ENCODE measurements around the gene CDKN1A. TPM values are rescaled to one million over a fixed set of nuclear protein-coding genes. Genes with fewer than 3 reads are reported as not detected.
A peak's percentile ranks its signal among the peaks of the same experiment; 100 is the strongest.

Gene CDKN1A
- total and polyA plus RNA-seq, 2 donors, result 13.1 to 81.2 TPM

DNA sequence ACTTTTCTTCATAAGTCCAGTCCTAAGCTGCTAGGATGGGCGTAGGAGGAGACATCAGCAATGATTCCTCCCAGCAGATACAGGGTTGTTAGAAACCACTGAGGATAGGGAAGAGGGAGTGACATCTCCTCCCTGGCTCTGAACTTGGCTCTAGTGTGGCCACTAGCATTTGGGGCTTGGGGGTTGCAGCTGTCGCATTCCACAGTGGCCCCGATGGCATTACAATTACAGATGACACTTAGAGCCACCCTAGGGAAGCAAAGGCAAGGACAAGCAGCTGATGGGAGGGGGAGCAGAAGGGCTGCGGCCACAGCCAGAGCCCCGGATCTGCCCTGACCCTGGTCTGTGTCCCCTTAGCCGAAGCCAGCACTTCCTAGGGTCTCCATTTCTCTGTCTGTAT lies 9.5 kb upstream of the CDKN1A start:
- Histone ChIP-seq H3K27me3 (ENCODE audit: control insufficient read depth in 2 of 2, insufficient read depth in 1 of 2, low read length in 1 of 2) (peaks cover 0 to 5% of the 10 kb centered on the region in 2 donors), H3K4me1 (ENCODE audit: control insufficient read depth in 2 of 2, insufficient read depth in 2 of 2, low read length in 2 of 2) (peaks cover 0 to 13% of the 10 kb centered on the region in 2 donors), H3K27ac (ENCODE audit: low read depth in 1 of 2, low read length in 1 of 2) (no peak overlapping the region), H3K4me3 (ENCODE audit: low read length in 2 of 2) (no peak overlapping the region), H3K9me3 (ENCODE audit: control insufficient read depth in 2 of 2, insufficient read depth in 1 of 2, low read length in 1 of 2) (no peaks in the 10 kb centered on the region), H3K36me3 (ENCODE audit: control insufficient read depth in 2 of 2, insufficient read depth in 2 of 2, low read length in 1 of 2) (no peaks in the 10 kb centered on the region)
- WGBS, result 97% methylated on average over 6 of the region's 6 CpGs
- no peak for DNase-seq (ENCODE audit: low read depth in 6 of 9, low spot score in 9 of 9)

DNA sequence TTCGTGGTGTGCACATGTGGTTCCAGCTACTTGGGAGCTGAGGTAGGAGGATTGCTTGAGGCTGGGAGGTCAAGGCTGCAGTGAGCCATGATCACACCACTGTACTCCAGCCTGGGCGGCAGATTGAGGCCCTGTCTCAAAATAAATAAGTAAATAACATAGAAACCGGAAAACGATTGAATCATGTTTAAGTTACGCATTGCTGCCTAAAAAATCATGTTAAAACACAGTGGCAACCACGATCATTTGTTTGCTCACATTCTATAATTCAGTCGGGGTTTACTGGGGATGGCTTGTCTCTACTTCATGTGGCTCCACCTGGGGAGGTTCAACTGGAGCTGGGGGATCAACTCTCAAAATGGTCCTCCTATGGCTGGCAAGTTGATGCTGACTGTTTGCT lies 8.2 kb upstream of the CDKN1A start:
- Histone ChIP-seq H3K4me3 (ENCODE audit: low read length in 2 of 2) (no peak overlapping the region), H3K4me1 (ENCODE audit: control insufficient read depth in 2 of 2, insufficient read depth in 2 of 2, low read length in 2 of 2) (peaks cover 0 to 8% of the 10 kb centered on the region in 2 donors), H3K27ac (ENCODE audit: low read depth in 1 of 2, low read length in 1 of 2) (no peak overlapping the region), H3K36me3 (ENCODE audit: control insufficient read depth in 2 of 2, insufficient read depth in 2 of 2, low read length in 1 of 2) (no peaks in the 10 kb centered on the region), H3K27me3 (ENCODE audit: control insufficient read depth in 2 of 2, insufficient read depth in 1 of 2, low read length in 1 of 2) (peaks cover 0 to 10% of the 10 kb centered on the region in 2 donors), H3K9me3 (ENCODE audit: control insufficient read depth in 2 of 2, insufficient read depth in 1 of 2, low read length in 1 of 2) (no peaks in the 10 kb centered on the region)
- WGBS, result 96% methylated on average over 7 of the region's 7 CpGs
- no peak for DNase-seq (ENCODE audit: low read depth in 6 of 9, low spot score in 9 of 9)

- 94% methylated on average over 6 of the region's 6 CpGs for WGBS
- no peak overlapping the region for H3K27ac ChIP-seq (ENCODE audit: low read depth in 1 of 2, low read length in 1 of 2)
These were observed 6.7 kb upstream of the CDKN1A start for GRCh38 chr6:36671687-36672375.

DNA sequence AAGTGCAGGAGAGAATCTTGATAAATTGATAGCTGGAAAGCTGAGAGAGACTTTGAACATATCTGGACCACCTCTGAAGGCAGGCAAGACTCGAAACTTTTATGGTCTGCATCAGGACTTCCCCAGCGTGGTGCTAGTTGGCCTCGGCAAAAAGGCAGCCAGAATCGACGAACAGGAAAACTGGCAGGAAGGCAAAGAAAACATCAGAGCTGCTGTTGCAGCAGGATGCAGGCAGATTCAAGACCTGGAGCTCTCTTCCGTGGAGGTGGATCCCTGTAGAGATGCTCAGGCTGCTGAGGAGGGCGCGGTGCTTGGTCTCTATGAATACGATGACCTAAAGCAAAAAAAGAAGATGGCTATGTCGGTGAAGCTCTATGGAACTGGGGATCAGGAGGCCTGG lies 4.6 kb upstream of the CDKN1A start:
- Histone ChIP-seq H3K4me3 (ENCODE audit: low read length in 2 of 2) (no peak overlapping the region), H3K27me3 (ENCODE audit: control insufficient read depth in 2 of 2, insufficient read depth in 1 of 2, low read length in 1 of 2) (peaks cover 14 to 38% of the 10 kb centered on the region in 2 donors), H3K9me3 (ENCODE audit: control insufficient read depth in 2 of 2, insufficient read depth in 1 of 2, low read length in 1 of 2) (peaks cover 0 to 3% of the 10 kb centered on the region in 2 donors), H3K27ac (ENCODE audit: low read depth in 1 of 2, low read length in 1 of 2) (no peak overlapping the region), H3K4me1 (ENCODE audit: control insufficient read depth in 2 of 2, insufficient read depth in 2 of 2, low read length in 2 of 2) (peaks cover 7 to 21% of the 10 kb centered on the region in 2 donors), H3K36me3 (ENCODE audit: control insufficient read depth in 2 of 2, insufficient read depth in 2 of 2, low read length in 1 of 2) (no peaks in the 10 kb centered on the region)
- WGBS, result 89% methylated on average over 10 of the region's 10 CpGs
- DNase-seq (ENCODE audit: low read depth in 6 of 9, low spot score in 9 of 9), result no peak

More at GRCh38 chr6:36671687-36672375, 6.7 kb upstream of the CDKN1A start:
- Histone ChIP-seq H3K36me3 (ENCODE audit: control insufficient read depth in 2 of 2, insufficient read depth in 2 of 2, low read length in 1 of 2) (no peaks in the 10 kb centered on the region), H3K9me3 (ENCODE audit: control insufficient read depth in 2 of 2, insufficient read depth in 1 of 2, low read length in 1 of 2) (no peaks in the 10 kb centered on the region), H3K4me3 (ENCODE audit: low read length in 2 of 2) (no peak overlapping the region), H3K27me3 (ENCODE audit: control insufficient read depth in 2 of 2, insufficient read depth in 1 of 2, low read length in 1 of 2) (peaks cover under 1 to 20% of the 10 kb centered on the region in 2 donors), H3K4me1 (ENCODE audit: control insufficient read depth in 2 of 2, insufficient read depth in 2 of 2, low read length in 2 of 2) (peaks cover 0 to 15% of the 10 kb centered on the region in 2 donors)
- DNase-seq (ENCODE audit: low read depth in 6 of 9, low spot score in 9 of 9), result no peak

DNA sequence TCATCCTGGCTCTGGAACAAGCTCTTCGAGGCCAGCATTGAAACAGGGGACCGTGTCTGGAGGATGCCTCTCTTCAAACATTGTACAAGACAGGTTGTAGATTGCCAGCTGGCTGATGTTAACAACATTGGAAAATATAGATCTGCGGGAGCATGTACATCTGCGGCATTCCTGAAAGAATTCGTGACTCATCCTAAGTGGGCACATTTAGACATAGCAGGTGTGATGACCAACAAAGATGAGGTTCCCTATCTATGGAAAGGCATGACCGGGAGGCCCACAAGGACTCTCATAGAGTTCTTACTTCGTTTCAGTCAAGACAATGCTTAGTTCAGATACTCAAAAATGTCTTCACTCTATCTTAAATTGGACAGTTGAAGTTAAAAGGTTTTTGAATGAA lies 3.6 kb upstream of the CDKN1A start:
- H3K27ac ChIP-seq (ENCODE audit: low read depth in 1 of 2, low read length in 1 of 2), result no peak overlapping the region

DNA sequence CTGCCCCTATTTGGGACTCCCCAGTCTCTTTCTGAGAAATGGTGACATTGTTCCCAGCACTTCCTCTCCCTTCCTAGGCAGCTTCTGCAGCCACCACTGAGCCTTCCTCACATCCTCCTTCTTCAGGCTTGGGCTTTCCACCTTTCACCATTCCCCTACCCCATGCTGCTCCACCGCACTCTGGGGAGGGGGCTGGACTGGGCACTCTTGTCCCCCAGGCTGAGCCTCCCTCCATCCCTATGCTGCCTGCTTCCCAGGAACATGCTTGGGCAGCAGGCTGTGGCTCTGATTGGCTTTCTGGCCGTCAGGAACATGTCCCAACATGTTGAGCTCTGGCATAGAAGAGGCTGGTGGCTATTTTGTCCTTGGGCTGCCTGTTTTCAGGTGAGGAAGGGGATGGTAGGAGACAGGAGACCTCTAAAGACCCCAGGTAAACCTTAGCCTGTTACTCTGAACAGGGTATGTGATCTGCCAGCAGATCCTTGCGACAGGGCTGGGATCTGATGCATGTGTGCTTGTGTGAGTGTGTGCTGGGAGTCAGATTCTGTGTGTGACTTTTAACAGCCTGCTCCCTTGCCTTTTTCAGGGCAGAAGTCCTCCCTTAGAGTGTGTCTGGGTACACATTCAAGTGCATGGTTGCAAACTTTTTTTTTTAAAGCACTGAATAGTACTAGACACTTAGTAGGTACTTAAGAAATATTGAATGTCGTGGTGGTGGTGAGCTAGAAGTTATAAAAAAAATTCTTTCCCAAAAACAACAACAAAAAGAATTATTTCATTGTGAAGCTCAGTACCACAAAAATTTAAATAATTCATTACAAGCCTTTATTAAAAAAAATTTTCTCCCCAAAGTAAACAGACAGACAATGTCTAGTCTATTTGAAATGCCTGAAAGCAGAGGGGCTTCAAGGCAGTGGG lies 2.1 kb upstream of the CDKN1A start:
- Histone ChIP-seq H3K4me3 (ENCODE audit: low read length in 2 of 2) (no peak overlapping the region), H3K4me1 (ENCODE audit: control insufficient read depth in 2 of 2, insufficient read depth in 2 of 2, low read length in 2 of 2) (peaks cover 18 to 42% of the 10 kb centered on the region in 2 donors), H3K9me3 (ENCODE audit: control insufficient read depth in 2 of 2, insufficient read depth in 1 of 2, low read length in 1 of 2) (peaks cover 0 to 11% of the 10 kb centered on the region in 2 donors), H3K36me3 (ENCODE audit: control insufficient read depth in 2 of 2, insufficient read depth in 2 of 2, low read length in 1 of 2) (no peaks in the 10 kb centered on the region), H3K27ac (ENCODE audit: low read depth in 1 of 2, low read length in 1 of 2) (no peak overlapping the region), H3K27me3 (ENCODE audit: control insufficient read depth in 2 of 2, insufficient read depth in 1 of 2, low read length in 1 of 2) (peaks cover 29 to 62% of the 10 kb centered on the region in 2 donors)
- WGBS, result 84% methylated on average over 4 of the region's 4 CpGs
- DNase-seq (ENCODE audit: low read depth in 6 of 9, low spot score in 9 of 9), result no peak

More for the DNA sequence above, 3.6 kb upstream of the CDKN1A start:
- peaks cover 0 to 8% of the 10 kb centered on the region in 2 donors for H3K9me3 ChIP-seq (ENCODE audit: control insufficient read depth in 2 of 2, insufficient read depth in 1 of 2, low read length in 1 of 2)
- H3K4me1 ChIP-seq (ENCODE audit: control insufficient read depth in 2 of 2, insufficient read depth in 2 of 2, low read length in 2 of 2), result peaks cover 14 to 32% of the 10 kb centered on the region in 2 donors
- WGBS, result 96% methylated on average over 7 of the region's 7 CpGs
- peaks cover 25 to 49% of the 10 kb centered on the region in 2 donors for H3K27me3 ChIP-seq (ENCODE audit: control insufficient read depth in 2 of 2, insufficient read depth in 1 of 2, low read length in 1 of 2)
- H3K4me3 ChIP-seq (ENCODE audit: low read length in 2 of 2), result no peak overlapping the region
- no peaks in the 10 kb centered on the region for H3K36me3 ChIP-seq (ENCODE audit: control insufficient read depth in 2 of 2, insufficient read depth in 2 of 2, low read length in 1 of 2)
- no peak for DNase-seq (ENCODE audit: low read depth in 6 of 9, low spot score in 9 of 9)

DNA sequence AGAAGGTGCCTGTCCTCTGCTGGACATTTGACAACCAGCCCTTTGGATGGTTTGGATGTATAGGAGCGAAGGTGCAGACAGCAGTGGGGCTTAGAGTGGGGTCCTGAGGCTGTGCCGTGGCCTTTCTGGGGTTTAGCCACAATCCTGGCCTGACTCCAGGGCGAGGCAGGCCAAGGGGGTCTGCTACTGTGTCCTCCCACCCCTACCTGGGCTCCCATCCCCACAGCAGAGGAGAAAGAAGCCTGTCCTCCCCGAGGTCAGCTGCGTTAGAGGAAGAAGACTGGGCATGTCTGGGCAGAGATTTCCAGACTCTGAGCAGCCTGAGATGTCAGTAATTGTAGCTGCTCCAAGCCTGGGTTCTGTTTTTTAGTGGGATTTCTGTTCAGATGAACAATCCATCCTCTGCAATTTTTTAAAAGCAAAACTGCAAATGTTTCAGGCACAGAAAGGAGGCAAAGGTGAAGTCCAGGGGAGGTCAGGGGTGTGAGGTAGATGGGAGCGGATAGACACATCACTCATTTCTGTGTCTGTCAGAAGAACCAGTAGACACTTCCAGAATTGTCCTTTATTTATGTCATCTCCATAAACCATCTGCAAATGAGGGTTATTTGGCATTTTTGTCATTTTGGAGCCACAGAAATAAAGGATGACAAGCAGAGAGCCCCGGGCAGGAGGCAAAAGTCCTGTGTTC lies 1.3 kb upstream of the CDKN1A start:
- no peaks in the 10 kb centered on the region for H3K36me3 ChIP-seq (ENCODE audit: control insufficient read depth in 2 of 2, insufficient read depth in 2 of 2, low read length in 1 of 2)
- peaks cover 0 to 11% of the 10 kb centered on the region in 2 donors for H3K9me3 ChIP-seq (ENCODE audit: control insufficient read depth in 2 of 2, insufficient read depth in 1 of 2, low read length in 1 of 2)
- no peak overlapping the region for H3K4me3 ChIP-seq (ENCODE audit: low read length in 2 of 2)
- WGBS, result 76% methylated on average over 7 of the region's 7 CpGs
- H3K4me1 ChIP-seq (ENCODE audit: control insufficient read depth in 2 of 2, insufficient read depth in 2 of 2, low read length in 2 of 2), result peaks cover 21 to 48% of the 10 kb centered on the region in 2 donors
- no peak for DNase-seq (ENCODE audit: low read depth in 6 of 9, low spot score in 9 of 9)
- H3K27me3 ChIP-seq (ENCODE audit: control insufficient read depth in 2 of 2, insufficient read depth in 1 of 2, low read length in 1 of 2), result peaks cover 29 to 66% of the 10 kb centered on the region in 2 donors
- H3K27ac ChIP-seq (ENCODE audit: low read depth in 1 of 2, low read length in 1 of 2), result peak overlapping the region in 1 of 2 donors; percentile 25

GRCh38 chr6:36677753-36678487 lies 594 bp upstream of the CDKN1A start:
- H3K4me3 ChIP-seq (ENCODE audit: low read length in 2 of 2), result peak overlapping the region in 1 of 2 donors; percentile 44
- WGBS, result 21% methylated on average over 10 of the region's 10 CpGs
- peaks cover 28 to 56% of the 10 kb centered on the region in 2 donors for H3K4me1 ChIP-seq (ENCODE audit: control insufficient read depth in 2 of 2, insufficient read depth in 2 of 2, low read length in 2 of 2)
- peaks cover 29 to 66% of the 10 kb centered on the region in 2 donors for H3K27me3 ChIP-seq (ENCODE audit: control insufficient read depth in 2 of 2, insufficient read depth in 1 of 2, low read length in 1 of 2)
- no peak for DNase-seq (ENCODE audit: low read depth in 6 of 9, low spot score in 9 of 9)
- peaks cover 0 to 11% of the 10 kb centered on the region in 2 donors for H3K9me3 ChIP-seq (ENCODE audit: control insufficient read depth in 2 of 2, insufficient read depth in 1 of 2, low read length in 1 of 2)
- no peaks in the 10 kb centered on the region for H3K36me3 ChIP-seq (ENCODE audit: control insufficient read depth in 2 of 2, insufficient read depth in 2 of 2, low read length in 1 of 2)
- H3K27ac ChIP-seq (ENCODE audit: low read depth in 1 of 2, low read length in 1 of 2), result peak overlapping the region in 1 of 2 donors; percentile 55

All from thymus (tissue), 11 donors.